H9 (cell line): ENCODE data around the gene BHLHE40. TPM values are rescaled to one million over a fixed set of nuclear protein-coding genes. Genes with fewer than 3 reads are reported as not detected.

Experiments used
- DNase-seq: peaks from one replicate; pipeline ENCODE4 v3.0.0-alpha.2; 2017
- H2AFZ ChIP-seq: one replicate; pipeline ENCODE4 v1.6.1; 2013; ENCODE audit warnings: mild to moderate bottlenecking, low read length, control low read depth, moderate library complexity
- H2AK5ac ChIP-seq: 2 replicates; pipeline ENCODE4 v1.6.1; 2013; ENCODE audit warnings: low read length, control low read depth, mixed read lengths; ENCODE audit not compliant: insufficient read length
- H2BK120ac ChIP-seq: one replicate; pipeline ENCODE4 v1.6.1; 2013; ENCODE audit warnings: low read depth, mild to moderate bottlenecking, low read length, control low read depth, inconsistent platforms; ENCODE audit not compliant: poor library complexity, severe bottlenecking
- H2BK12ac ChIP-seq: 2 replicates; pipeline ENCODE4 v1.6.1; 2013; ENCODE audit warnings: low read length, control low read depth, mixed read lengths, low read depth; ENCODE audit not compliant: insufficient read length
- H2BK15ac ChIP-seq: 2 replicates; pipeline ENCODE4 v1.6.1; 2013; ENCODE audit warnings: low read depth, low read length, control low read depth
- H2BK20ac ChIP-seq: one replicate; pipeline ENCODE4 v1.6.1; 2013; ENCODE audit warnings: low read depth, mild to moderate bottlenecking, low read length, control low read depth, inconsistent platforms; ENCODE audit not compliant: poor library complexity, severe bottlenecking
- H2BK5ac ChIP-seq: 2 replicates; pipeline ENCODE4 v1.6.1; 2013; ENCODE audit warnings: low read length, control low read depth, mixed read lengths; ENCODE audit not compliant: insufficient read length
- H3K14ac ChIP-seq: 2 replicates; pipeline ENCODE4 v1.6.1; 2013; ENCODE audit warnings: low read length, control low read depth; ENCODE audit not compliant: insufficient read depth
- H3K18ac ChIP-seq: 2 replicates; pipeline ENCODE4 v1.6.1; 2013; ENCODE audit warnings: low read depth, mild to moderate bottlenecking, mixed read lengths, low read length, control low read depth; ENCODE audit not compliant: insufficient read length
- H3K23ac ChIP-seq: 2 replicates; pipeline ENCODE4 v1.6.1; 2013; ENCODE audit warnings: low read length, control low read depth, mixed read lengths, low read depth; ENCODE audit not compliant: insufficient read length
- H3K23me2 ChIP-seq: 2 replicates; pipeline ENCODE4 v1.6.1; 2013; ENCODE audit warnings: low read depth, mild to moderate bottlenecking, mixed read lengths, low read length, control low read depth; ENCODE audit not compliant: insufficient read length, poor library complexity, severe bottlenecking
- H3K27ac ChIP-seq: 2 replicates; pipeline ENCODE4 v1.5.1; 2013; ENCODE audit warnings: low read length, control low read depth, mixed read lengths, low read depth; ENCODE audit not compliant: insufficient read length
- H3K27me3 ChIP-seq: 2 replicates; pipeline ENCODE4 v1.6.1; 2013; ENCODE audit warnings: low read length, control low read depth, inconsistent platforms; ENCODE audit not compliant: insufficient read depth
- H3K4ac ChIP-seq: 2 replicates; pipeline ENCODE4 v1.6.1; 2013; ENCODE audit warnings: low read depth, mild to moderate bottlenecking, control low read depth, inconsistent platforms, low read length, moderate library complexity
- H3K4me1 ChIP-seq: 2 replicates; pipeline ENCODE4 v1.6.1; 2013; ENCODE audit warnings: low read length, control low read depth, inconsistent platforms; ENCODE audit not compliant: insufficient read depth
- H3K4me2 ChIP-seq: 2 replicates; pipeline ENCODE4 v1.6.1; 2013; ENCODE audit warnings: low read length, control low read depth, mixed read lengths; ENCODE audit not compliant: insufficient read length, insufficient read depth
- H3K56ac ChIP-seq: 2 replicates; pipeline ENCODE4 v1.6.1; 2013; ENCODE audit warnings: low read depth, mild to moderate bottlenecking, mixed read lengths, low read length, control low read depth; ENCODE audit not compliant: insufficient read length
- H3K79me1 ChIP-seq: 2 replicates; pipeline ENCODE4 v1.6.1; 2013; ENCODE audit warnings: low read depth, mild to moderate bottlenecking, moderate library complexity, low read length, control low read depth, inconsistent platforms; ENCODE audit not compliant: insufficient read depth, poor library complexity, severe bottlenecking
- H3K79me2 ChIP-seq: 2 replicates; pipeline ENCODE4 v1.6.1; 2013; ENCODE audit warnings: low read length, control low read depth, inconsistent platforms; ENCODE audit not compliant: insufficient read depth
- H3K9ac ChIP-seq: 2 replicates; pipeline ENCODE4 v1.6.1; 2013; ENCODE audit warnings: low read length, control low read depth, mixed read lengths; ENCODE audit not compliant: insufficient read length; ENCODE audit errors: extremely low read depth
- H3K9me3 ChIP-seq: one replicate; pipeline ENCODE4 v1.6.1; 2013; ENCODE audit warnings: low read depth, low read length, inconsistent platforms; ENCODE audit not compliant: control insufficient read depth
- H3T11ph ChIP-seq: one replicate; pipeline ENCODE4 v1.6.1; 2013; ENCODE audit warnings: mild to moderate bottlenecking, low read length, control low read depth, inconsistent platforms
- H4K20me1 ChIP-seq: one replicate; pipeline ENCODE4 v1.6.1; 2013; ENCODE audit not compliant: control insufficient read depth, insufficient read length, insufficient read depth
- H4K5ac ChIP-seq: 2 replicates; pipeline ENCODE4 v1.6.1; 2013; ENCODE audit warnings: low read depth, mild to moderate bottlenecking, mixed read lengths, low read length, control low read depth; ENCODE audit not compliant: insufficient read length
- H4K8ac ChIP-seq: replicated peaks from 2 replicates; pipeline ENCODE4 v1.6.1; 2013; ENCODE audit warnings: low read length, control low read depth, mixed read lengths, low read depth; ENCODE audit not compliant: insufficient read length
- H4K91ac ChIP-seq: 2 replicates; pipeline ENCODE4 v1.6.1; 2013; ENCODE audit warnings: low read depth, mild to moderate bottlenecking, moderate library complexity, mixed read lengths, low read length, control low read depth; ENCODE audit not compliant: insufficient read length
- H3K27ac Mint-ChIP-seq, 3 experiments: 2 replicates in 2 of 3; 3 replicates in 1 of 3; pipeline ENCODE4 v1.8.0; 2020 to 2021; ENCODE audit warnings: mixed read lengths in 3 of 3, mild to moderate bottlenecking in 1 of 3, moderate library complexity in 1 of 3
- H3K27me3 Mint-ChIP-seq: 2 replicates; pipeline ENCODE4 v1.8.0; 2021; ENCODE audit warnings: low read depth, mild to moderate bottlenecking, moderate library complexity, mixed read lengths
- H3K36me3 Mint-ChIP-seq, 3 experiments: 2 replicates in 2 of 3; 3 replicates in 1 of 3; pipeline ENCODE4 v1.8.0; 2020 to 2021; ENCODE audit warnings: low read depth in 3 of 3, mixed read lengths in 3 of 3; ENCODE audit not compliant: insufficient read depth in 1 of 3
- H3K4me1 Mint-ChIP-seq, 2 experiments: 2 replicates each; pipeline ENCODE4 v1.8.0; 2020; ENCODE audit warnings: mixed read lengths in 2 of 2
- H3K4me3 Mint-ChIP-seq, 2 experiments: 2 replicates in 1 of 2; 3 replicates in 1 of 2; pipeline ENCODE4 v1.8.0; 2020 to 2021; ENCODE audit warnings: mild to moderate bottlenecking in 2 of 2, mixed read lengths in 2 of 2, moderate library complexity in 1 of 2
- H3K9me3 Mint-ChIP-seq, 2 experiments: 2 replicates in 1 of 2; 3 replicates in 1 of 2; pipeline ENCODE4 v1.8.0; 2020; ENCODE audit warnings: mild to moderate bottlenecking in 2 of 2, mixed read lengths in 2 of 2, moderate library complexity in 1 of 2
- CTCF ChIP-seq: fragments of 200-600 bp; sonication (generic); conservative IDR thresholded peaks from 3 replicates; pipeline ENCODE4 v1.8.0; 2021; ENCODE audit warnings: antibody characterized with exemption, mild to moderate bottlenecking
- WGBS: extraction: QIAGEN DNeasy Blood & Tissue Kit; methylation state at CpG from one replicate; pipeline ENCODE4 v1.1.7; 2013; ENCODE audit warnings: missing lambda C conversion rate, low lambda C conversion rate, mixed read lengths; ENCODE audit not compliant: insufficient read length; ENCODE audit errors: extremely low coverage; 5-methylcytosine and 5-hydroxymethylcytosine counted together
- total RNA-seq: library from RNA; stranded (reverse); gene quantifications from 2 replicates; pipeline ENCODE4 v1.2.1, GENCODE V29; 2021

Gene BHLHE40
- total RNA-seq, 1 experiment from 2014 or later = 4.1 TPM

- H4K5ac ChIP-seq = no peak overlapping the region
- H3K23me2 ChIP-seq = no peaks in the 10 kb centered on the region
- no peak overlapping the region for H3K23ac ChIP-seq
- H3K4ac ChIP-seq = no peak overlapping the region
- no peak overlapping the region for H3T11ph ChIP-seq
- H2AFZ ChIP-seq = no peak overlapping the region
- Mint-ChIP-seq H3K27me3 (peaks cover 4% of the 10 kb centered on the region), H3K4me3 (no peak overlapping the region), H3K27ac (no peak overlapping the region; a peak in 1 of 7 replicates), H3K4me1 (peaks cover 15 to 16% of the 10 kb centered on the region in 2 experiments), H3K9me3 (no peaks in the 10 kb centered on the region), H3K36me3 (no peaks in the 10 kb centered on the region)
- no peak overlapping the region for H3K27ac ChIP-seq
- no peak overlapping the region for H2BK20ac ChIP-seq
- H3K56ac ChIP-seq = no peak overlapping the region
- H4K8ac ChIP-seq = no peak overlapping the region
- H3K4me2 ChIP-seq = no peak overlapping the region
- H2BK12ac ChIP-seq = no peak overlapping the region
- no peak overlapping the region for H3K18ac ChIP-seq
- H2BK15ac ChIP-seq = no peak overlapping the region
- H3K14ac ChIP-seq = no peak overlapping the region
- no peak for DNase-seq
- H2BK5ac ChIP-seq = no peak overlapping the region
- no peaks in the 10 kb centered on the region for H3K79me2 ChIP-seq
- no peak for TF ChIP-seq CTCF
- H3K79me1 ChIP-seq = no peaks in the 10 kb centered on the region
- H2AK5ac ChIP-seq = no peak overlapping the region
- H3K27me3 ChIP-seq = no peaks in the 10 kb centered on the region
- no peaks in the 10 kb centered on the region for H4K20me1 ChIP-seq
- no peaks in the 10 kb centered on the region for H3K9me3 ChIP-seq
- no peak overlapping the region for H2BK120ac ChIP-seq
- no CpG with 5 or more reads among the region's 1 CpG for WGBS
- no peak overlapping the region for H3K9ac ChIP-seq
- no peaks in the 10 kb centered on the region for H3K4me1 ChIP-seq
- no peak overlapping the region for H4K91ac ChIP-seq
These were observed 22.6 kb downstream of the BHLHE40 start for GRCh38 chr3:5001805-5002173.
